Epidermal melanocyte (primary cell): ENCODE data around the gene HIGD2A.
A peak's percentile ranks its signal among the peaks of the same experiment; 100 is the strongest.

Source experiments
- DNase-seq: peaks from one replicate; pipeline ENCODE4 v3.0.0; 2011; ENCODE audit warnings: low spot score; ENCODE audit not compliant: insufficient read length

HIGD2A gene

DNA sequence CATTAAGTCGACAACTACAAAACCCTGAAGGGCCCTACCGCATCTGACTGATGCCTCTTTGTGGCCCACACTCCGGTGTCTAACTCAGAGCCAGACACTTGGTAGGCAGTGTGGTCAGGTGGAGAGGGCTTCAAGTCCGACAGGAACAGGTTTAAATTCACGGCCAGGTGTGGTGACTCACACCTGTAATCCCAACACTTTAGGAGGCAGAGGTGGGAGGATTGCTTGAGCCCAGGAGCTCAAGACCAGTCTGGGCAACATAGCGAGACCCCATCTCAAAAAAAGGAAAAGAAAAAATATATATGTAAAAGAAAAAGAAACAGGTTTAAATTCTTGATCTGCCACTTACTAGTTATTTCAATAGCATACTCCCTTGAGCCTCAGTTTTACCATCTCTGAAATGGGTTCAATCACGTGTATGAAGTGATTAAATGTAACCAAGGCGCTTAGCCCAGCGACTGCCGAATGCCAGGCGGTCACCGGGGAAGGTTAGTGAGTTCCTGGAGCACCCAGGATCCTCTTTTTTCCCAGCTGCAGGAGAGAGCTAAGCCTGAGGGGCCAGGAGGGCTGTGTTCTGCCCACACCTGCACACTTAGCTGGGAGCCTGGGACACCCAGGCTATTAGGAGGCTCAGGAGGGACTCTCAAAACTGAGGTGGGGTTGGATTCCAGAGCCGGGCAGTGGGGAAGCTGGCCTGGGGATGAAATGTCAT lies 26.8 kb downstream of the HIGD2A start:
- DNase-seq = no peak

GRCh38 chr5:176415952-176416924 lies 27.7 kb downstream of the HIGD2A start, which contains the start of gene CLTB:
CLTB (minus strand) TSS chr5:176416539; CDS start chr5:176416363, 176 bp downstream.
- peak; percentile 75 for DNase-seq

- no peak for DNase-seq
Measured at GRCh38 chr5:176416965-176417364, 28.4 kb downstream of the HIGD2A start.

DNA sequence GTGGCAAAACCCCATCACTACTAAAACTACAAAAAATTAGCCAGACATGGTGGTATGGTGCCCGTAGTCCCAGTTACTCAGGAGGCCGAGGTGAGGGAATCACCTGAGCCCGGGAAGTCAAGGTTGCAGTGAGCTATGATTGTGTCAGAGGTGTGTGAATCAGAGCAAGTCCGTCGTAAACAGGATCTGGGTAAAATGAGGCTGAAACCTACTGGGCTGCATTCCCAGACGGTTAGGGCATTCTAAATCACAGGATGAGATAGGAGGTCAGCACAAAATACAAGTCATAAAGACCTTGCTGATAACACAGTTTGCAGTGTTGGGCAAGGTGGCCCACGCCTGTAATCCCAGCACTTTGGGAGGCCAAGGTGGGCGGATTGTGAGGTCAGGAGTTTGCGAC lies 29.7 kb downstream of the HIGD2A start:
- DNase-seq = no peak

- DNase-seq = no peak
Measured at GRCh38 chr5:176420086-176420485, 31.5 kb downstream of the HIGD2A start.

DNA sequence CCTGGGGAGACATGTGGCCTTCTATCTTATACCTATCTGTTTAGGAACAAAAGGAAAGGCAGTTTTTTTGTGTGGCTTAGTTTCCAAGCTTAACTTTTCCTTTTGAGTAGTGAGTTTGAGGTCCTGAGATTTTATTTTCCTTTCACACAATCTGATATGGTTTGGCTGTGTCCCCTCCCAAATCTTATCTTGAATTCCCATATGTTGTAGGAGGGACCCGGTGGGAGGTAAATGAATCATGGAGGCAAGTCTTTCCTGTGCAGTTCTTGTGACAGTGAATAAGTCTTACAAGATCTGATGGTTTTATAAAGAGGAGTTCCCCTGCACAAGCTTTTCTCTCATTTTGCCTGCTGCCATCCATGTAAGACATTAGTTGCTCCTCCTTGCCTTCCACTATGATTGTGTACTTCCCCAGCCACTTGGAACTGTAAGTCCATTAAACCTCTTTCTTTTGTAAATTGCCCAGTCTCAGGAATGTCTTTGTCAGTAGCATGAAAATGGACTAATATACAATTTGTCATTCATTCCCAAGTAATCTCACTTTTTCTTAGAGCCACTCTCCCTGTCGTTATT lies 32.5 kb downstream of the HIGD2A start:
- no peak for DNase-seq

- no peak for DNase-seq
Measured at GRCh38 chr5:176424181-176424580, 35.6 kb downstream of the HIGD2A start.

- DNase-seq = no peak
Measured at GRCh38 chr5:176425138-176425537, 36.6 kb downstream of the HIGD2A start.

DNA sequence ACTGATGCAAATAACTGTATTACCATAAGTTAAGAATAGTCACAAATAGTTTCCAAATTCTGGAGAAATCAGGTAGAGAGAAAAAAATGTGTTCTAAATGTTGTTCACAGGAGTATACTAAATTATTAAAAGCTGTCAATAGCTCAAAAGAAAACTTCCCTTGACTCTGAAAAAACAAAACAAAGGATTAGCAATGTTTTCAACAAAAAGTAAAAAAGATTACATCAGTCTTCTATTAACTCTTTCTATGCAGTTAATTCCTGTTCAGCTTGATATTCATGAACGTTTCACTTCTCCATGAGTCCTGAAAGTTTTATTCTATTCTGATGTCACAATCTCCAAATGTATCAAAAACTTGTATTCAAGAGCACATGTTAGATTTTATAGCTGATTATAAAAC lies 37.2 kb downstream of the HIGD2A start:
- DNase-seq = no peak

GRCh38 chr5:176426876-176427275 lies 38.3 kb downstream of the HIGD2A start:
- no peak for DNase-seq

DNA sequence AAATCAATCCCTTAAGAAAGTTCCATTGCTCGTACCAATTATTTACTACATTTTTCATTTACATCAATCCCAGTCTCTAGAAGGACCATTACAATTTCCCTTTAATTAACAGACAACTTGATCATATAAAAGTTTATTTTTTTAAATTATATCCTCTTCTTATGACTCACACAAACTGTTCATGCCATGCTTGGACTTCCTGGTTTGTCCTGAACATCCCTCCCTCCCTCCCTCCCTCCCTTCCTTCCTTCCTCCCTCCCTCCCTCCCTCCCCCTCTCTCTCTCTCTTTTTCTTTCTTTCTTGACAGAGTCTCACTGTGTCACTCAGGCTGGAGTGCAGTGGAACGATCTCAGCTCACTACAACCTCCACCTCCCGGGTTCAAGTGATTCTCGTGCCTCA lies 39.4 kb downstream of the HIGD2A start:
- no peak for DNase-seq

- no peak for DNase-seq
Measured at GRCh38 chr5:176429972-176430371, 41.4 kb downstream of the HIGD2A start.

- DNase-seq = no peak
Measured at GRCh38 chr5:176432707-176433106, 44.2 kb downstream of the HIGD2A start.

DNA sequence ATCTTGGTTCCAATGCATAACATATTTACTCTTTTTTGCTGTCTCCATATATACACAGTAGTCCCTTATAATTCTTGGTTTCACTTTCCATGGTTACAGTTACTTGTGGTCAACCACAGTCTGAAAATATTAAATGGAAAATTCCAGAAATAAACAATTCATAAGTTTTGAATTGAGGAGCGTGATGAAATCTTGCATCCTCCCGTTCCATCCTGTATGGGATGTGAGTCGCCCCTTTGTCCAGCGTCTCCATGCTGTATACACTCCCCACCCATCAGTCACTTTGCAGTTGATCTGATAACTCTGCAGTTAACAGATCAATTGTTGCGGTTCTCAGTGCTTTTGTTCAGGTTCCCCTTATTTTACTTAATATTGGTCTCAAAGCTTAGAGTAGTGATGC lies 48.1 kb downstream of the HIGD2A start:
- DNase-seq = peak; percentile 65

DNA sequence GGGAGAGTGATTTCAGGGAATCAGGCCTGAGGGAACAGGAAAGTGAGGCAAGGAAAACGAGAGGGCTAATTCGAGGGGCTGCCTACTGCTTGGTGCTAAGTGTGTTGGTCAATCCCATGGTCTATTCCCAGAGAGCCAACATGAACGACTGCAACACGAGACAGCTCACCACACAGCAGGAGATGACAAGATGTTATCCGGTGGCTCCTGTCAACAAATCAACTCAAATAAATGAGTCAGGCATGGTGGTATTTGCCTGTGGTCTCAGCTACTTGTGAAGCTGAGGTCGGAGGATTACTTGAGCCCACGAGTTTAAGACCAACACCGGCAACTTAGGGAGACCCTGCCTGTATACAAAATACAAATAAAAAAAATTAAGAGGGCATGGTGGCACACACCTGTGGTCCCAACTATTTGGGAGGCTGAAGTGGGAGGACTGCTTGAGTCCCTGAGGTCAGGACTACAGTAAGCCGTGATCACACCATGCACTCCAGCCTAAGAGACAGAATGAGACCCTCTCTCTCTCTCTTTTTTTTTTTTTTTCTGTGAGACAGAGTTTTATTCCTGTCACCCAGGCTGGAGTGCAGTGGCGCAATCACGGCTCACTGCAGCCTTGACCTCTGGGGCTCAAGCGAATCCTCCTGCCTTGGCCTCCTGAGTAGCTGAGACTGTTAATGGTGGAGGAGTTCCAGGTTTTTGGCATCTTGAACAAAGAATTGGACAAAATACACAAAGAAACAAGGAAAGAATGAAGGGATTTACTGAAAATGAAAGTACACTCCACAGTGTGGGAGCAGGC lies 50.6 kb downstream of the HIGD2A start:
- no peak for DNase-seq
